Measurements from ENCODE around the gene RXRB. TPM values are rescaled to one million over a fixed set of nuclear protein-coding genes. Genes with fewer than 3 reads are reported as not detected.

RXRB gene
- total RNA-seq, 1 donor = 19.2 TPM

DNA sequence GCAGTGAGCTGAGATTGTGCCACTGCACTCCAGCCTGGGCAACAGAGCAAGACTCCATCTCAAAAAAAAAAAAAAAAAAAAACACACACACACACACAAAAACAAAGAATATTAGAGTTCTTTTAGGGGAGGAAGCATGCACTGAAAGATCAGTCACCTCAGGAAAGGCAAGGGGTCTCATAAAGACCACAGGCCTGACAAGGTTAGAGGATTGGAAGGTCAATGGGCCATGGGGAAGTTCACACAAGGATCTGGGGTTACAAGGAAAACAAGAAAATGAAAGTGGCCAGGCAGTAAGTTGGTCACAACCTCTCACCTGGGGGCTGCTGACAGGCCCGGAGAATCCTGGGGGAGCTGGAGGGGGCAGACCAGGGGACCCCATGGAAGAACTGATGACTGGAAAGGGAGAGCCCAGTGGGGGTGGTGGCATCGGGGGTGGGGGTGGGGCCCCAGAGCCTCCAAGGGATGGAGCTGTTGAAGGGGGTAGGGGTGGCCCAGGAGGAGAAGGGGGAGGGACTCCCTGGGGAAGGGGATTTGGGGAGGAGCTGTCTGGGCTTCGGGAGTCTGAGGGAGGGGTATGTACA is 1.5 kb downstream of the RXRB start:
- Histone ChIP-seq H3K36me3 (ENCODE audit: insufficient read depth, low read length) (peaks cover 60% of the 10 kb centered on the region), H3K4me2 (ENCODE audit: insufficient read depth, low read length) (peak overlapping the region; percentile 99), H3K27me3 (ENCODE audit: insufficient read depth, low read length) (no peaks in the 10 kb centered on the region), H2AFZ (ENCODE audit: low read length) (no peak overlapping the region), H3K79me2 (ENCODE audit: insufficient read depth, low read length) (peaks cover 65% of the 10 kb centered on the region), H4K20me1 (ENCODE audit: insufficient read depth, low read length) (peaks cover 69% of the 10 kb centered on the region), H3K27ac (ENCODE audit: low read depth, low read length) (peak overlapping the region; percentile 98), H3K4me3 (ENCODE audit: insufficient read depth, low read length) (peak overlapping the region; percentile 81), H3K9me3 (ENCODE audit: low read depth, low read length) (no peaks in the 10 kb centered on the region), H3K4me1 (ENCODE audit: insufficient read depth, low read length) (peaks cover 39% of the 10 kb centered on the region)
- TF ChIP-seq, protein P1, sequence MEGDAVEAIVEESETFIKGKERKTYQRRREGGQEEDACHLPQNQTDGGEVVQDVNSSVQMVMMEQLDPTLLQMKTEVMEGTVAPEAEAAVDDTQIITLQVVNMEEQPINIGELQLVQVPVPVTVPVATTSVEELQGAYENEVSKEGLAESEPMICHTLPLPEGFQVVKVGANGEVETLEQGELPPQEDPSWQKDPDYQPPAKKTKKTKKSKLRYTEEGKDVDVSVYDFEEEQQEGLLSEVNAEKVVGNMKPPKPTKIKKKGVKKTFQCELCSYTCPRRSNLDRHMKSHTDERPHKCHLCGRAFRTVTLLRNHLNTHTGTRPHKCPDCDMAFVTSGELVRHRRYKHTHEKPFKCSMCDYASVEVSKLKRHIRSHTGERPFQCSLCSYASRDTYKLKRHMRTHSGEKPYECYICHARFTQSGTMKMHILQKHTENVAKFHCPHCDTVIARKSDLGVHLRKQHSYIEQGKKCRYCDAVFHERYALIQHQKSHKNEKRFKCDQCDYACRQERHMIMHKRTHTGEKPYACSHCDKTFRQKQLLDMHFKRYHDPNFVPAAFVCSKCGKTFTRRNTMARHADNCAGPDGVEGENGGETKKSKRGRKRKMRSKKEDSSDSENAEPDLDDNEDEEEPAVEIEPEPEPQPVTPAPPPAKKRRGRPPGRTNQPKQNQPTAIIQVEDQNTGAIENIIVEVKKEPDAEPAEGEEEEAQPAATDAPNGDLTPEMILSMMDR (IDR thresholded peaks at IDR 0.05; ENCODE audit: extremely low read depth, low read depth, low read length) = no peak
- DNase-seq (ENCODE audit: insufficient read length, low spot score, missing footprints) = peak; percentile 81

DNA sequence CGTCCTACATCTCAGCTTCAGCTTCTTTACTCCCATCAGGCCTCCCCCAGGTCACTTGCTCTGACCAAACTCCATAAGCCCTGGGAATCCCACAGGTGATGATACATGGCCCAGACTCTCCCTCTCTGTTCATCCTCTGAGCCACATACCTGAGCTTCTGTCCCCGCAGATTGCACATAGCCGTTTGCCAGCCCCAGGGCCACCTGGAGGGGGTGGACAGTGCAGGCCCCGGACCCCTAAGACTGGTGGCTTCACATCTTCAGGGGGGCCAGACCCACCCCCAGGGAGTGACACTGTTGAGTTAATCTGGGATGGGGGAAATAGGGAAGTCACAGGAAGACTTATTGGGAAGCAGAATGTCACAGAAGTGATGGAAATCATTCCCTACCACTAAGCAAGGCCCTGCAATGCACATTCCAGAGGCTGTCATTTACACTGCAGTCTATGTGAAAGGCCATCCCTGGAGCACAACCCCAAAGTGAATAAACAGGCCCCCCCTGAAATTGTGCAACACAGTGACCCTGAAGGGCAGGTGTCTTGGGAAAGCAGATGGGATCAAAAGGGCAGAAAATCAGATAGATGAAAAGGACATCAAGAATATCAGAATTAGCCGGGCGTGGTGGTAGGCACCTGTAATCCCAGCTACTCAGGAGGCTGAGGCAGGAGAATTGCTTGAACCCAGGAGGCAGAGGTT is 2.2 kb downstream of the RXRB start:
- Histone ChIP-seq H3K79me2 (ENCODE audit: insufficient read depth, low read length) (peaks cover 58% of the 10 kb centered on the region), H3K9me3 (ENCODE audit: low read depth, low read length) (no peaks in the 10 kb centered on the region), H3K4me3 (ENCODE audit: insufficient read depth, low read length) (no peak overlapping the region), H2AFZ (ENCODE audit: low read length) (no peak overlapping the region), H3K4me2 (ENCODE audit: insufficient read depth, low read length) (peak overlapping the region; percentile 12), H3K27me3 (ENCODE audit: insufficient read depth, low read length) (no peaks in the 10 kb centered on the region), H3K36me3 (ENCODE audit: insufficient read depth, low read length) (peaks cover 53% of the 10 kb centered on the region), H4K20me1 (ENCODE audit: insufficient read depth, low read length) (peaks cover 63% of the 10 kb centered on the region), H3K27ac (ENCODE audit: low read depth, low read length) (no peak overlapping the region), H3K4me1 (ENCODE audit: insufficient read depth, low read length) (peaks cover 34% of the 10 kb centered on the region)
- TF ChIP-seq, protein P1 (IDR thresholded peaks at IDR 0.05; ENCODE audit: extremely low read depth, low read depth, low read length) = no peak
- peak; percentile 77 for DNase-seq (ENCODE audit: insufficient read length, low spot score, missing footprints)

DNA sequence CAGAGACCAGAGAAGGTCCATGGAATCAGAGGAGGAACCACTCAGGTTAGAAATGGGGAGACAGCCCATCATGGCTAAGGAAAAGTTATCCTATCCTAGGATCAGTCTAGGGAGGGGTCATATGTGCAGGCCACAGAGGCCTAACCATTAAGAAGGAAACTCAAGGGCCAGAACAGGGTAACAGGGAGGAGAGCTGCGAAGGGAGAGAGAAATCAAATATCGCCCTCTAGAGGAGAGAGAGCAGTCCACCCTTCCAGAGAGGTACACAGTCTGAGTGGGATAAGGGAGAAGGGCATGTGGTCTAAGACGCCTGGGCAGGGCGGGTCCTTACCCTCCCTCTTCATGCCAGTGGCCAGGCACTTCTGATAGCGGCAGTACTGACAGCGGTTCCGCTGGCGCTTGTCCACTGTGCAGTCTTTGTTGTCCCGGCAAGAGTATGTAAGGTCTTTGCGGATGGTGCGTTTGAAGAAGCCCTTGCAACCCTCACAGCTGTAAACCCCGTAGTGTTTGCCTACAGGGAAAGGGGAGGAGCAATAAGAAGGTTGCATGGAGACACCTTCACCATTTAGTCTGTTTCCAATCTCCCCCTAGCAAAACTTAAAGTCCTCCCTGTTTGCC is 2.9 kb downstream of the RXRB start:
- no peak overlapping the region for H3K4me2 ChIP-seq (ENCODE audit: insufficient read depth, low read length)
- DNase-seq (ENCODE audit: insufficient read length, low spot score, missing footprints) = peak; percentile 98
- no peak overlapping the region for H3K4me3 ChIP-seq (ENCODE audit: insufficient read depth, low read length)
- H3K36me3 ChIP-seq (ENCODE audit: insufficient read depth, low read length) = peaks cover 46% of the 10 kb centered on the region
- H3K4me1 ChIP-seq (ENCODE audit: insufficient read depth, low read length) = peaks cover 26% of the 10 kb centered on the region
- H4K20me1 ChIP-seq (ENCODE audit: insufficient read depth, low read length) = peaks cover 55% of the 10 kb centered on the region
- no peak overlapping the region for H3K27ac ChIP-seq (ENCODE audit: low read depth, low read length)
- no peaks in the 10 kb centered on the region for H3K9me3 ChIP-seq (ENCODE audit: low read depth, low read length)
- TF ChIP-seq, protein P1 (IDR thresholded peaks at IDR 0.05; ENCODE audit: extremely low read depth, low read depth, low read length) = peak; percentile 82
- no peak overlapping the region for H2AFZ ChIP-seq (ENCODE audit: low read length)
- peaks cover 5% of the 10 kb centered on the region for H3K27me3 ChIP-seq (ENCODE audit: insufficient read depth, low read length)
- H3K79me2 ChIP-seq (ENCODE audit: insufficient read depth, low read length) = peaks cover 50% of the 10 kb centered on the region

Data from osteoblast (primary cell).